HepG2 (cell line): ENCODE results near the gene CDH2. TPM values are rescaled to one million over a fixed set of nuclear protein-coding genes. Genes with fewer than 3 reads are reported as not detected.

Source experiments
- ATRX ChIP-seq: sonication (generic); formaldehyde crosslinking; IDR thresholded peaks from 2 replicates; pipeline ENCODE4 v1.4.0; 2020; ENCODE audit warnings: missing genetic modification reagents, borderline replicate concordance
- CAMTA2 ChIP-seq: sonication (generic); formaldehyde crosslinking; IDR thresholded peaks from 2 replicates; pipeline ENCODE4 v1.4.0; 2020; ENCODE audit warnings: mild to moderate bottlenecking, missing genetic modification reagents, borderline replicate concordance
- CHCHD3 ChIP-seq: sonication (generic); formaldehyde crosslinking; IDR thresholded peaks from 2 replicates; pipeline ENCODE4 v1.8.0; 2022; ENCODE audit warnings: mild to moderate bottlenecking, missing genetic modification reagents, moderate library complexity
- DNMT1 ChIP-seq: sonication (generic); formaldehyde crosslinking; IDR thresholded peaks from 2 replicates; pipeline ENCODE4 v1.5.1; 2020; ENCODE audit warnings: mild to moderate bottlenecking, missing genetic modification reagents
- DPF2 ChIP-seq: sonication (generic); formaldehyde crosslinking; IDR thresholded peaks from 2 replicates; pipeline ENCODE4 v1.4.0; 2020; ENCODE audit warnings: mild to moderate bottlenecking, low read depth, missing genetic modification reagents, borderline replicate concordance
- HOXA7 ChIP-seq: sonication (generic); formaldehyde crosslinking; IDR thresholded peaks from 2 replicates; pipeline ENCODE4 v1.8.1; 2022; ENCODE audit warnings: mild to moderate bottlenecking, missing genetic modification reagents, moderate library complexity
- IRX3 ChIP-seq: sonication (generic); formaldehyde crosslinking; IDR thresholded peaks from 2 replicates; pipeline ENCODE4 v1.8.1; 2023; ENCODE audit warnings: mild to moderate bottlenecking, low read depth, missing genetic modification reagents, borderline replicate concordance
- ISL2 ChIP-seq: sonication (generic); formaldehyde crosslinking; IDR thresholded peaks from 2 replicates; pipeline ENCODE4 v1.5.0; 2020; ENCODE audit warnings: missing genetic modification reagents
- MEIS2 ChIP-seq: sonication (generic); formaldehyde crosslinking; IDR thresholded peaks from 2 replicates; pipeline ENCODE4 v1.9.0; 2021; ENCODE audit warnings: mild to moderate bottlenecking, missing genetic modification reagents
- NBN ChIP-seq: fragments of 450-650 bp; conservative IDR thresholded peaks from 2 replicates; pipeline ENCODE4 v1.6.1; 2017
- SP140L ChIP-seq: sonication (generic); formaldehyde crosslinking; IDR thresholded peaks from 2 replicates; pipeline ENCODE4 v1.4.0; 2020; ENCODE audit warnings: missing genetic modification reagents, borderline replicate concordance
- SRY ChIP-seq: sonication (generic); formaldehyde crosslinking; IDR thresholded peaks from 2 replicates; pipeline ENCODE4 v1.8.0; 2022; ENCODE audit warnings: mild to moderate bottlenecking, missing genetic modification reagents
- TARDBP ChIP-seq: sonication (generic); formaldehyde crosslinking; IDR thresholded peaks from 2 replicates; pipeline ENCODE4 v1.8.0; 2022; ENCODE audit warnings: mild to moderate bottlenecking, missing genetic modification reagents
- ZFYVE20 ChIP-seq: sonication (generic); formaldehyde crosslinking; IDR thresholded peaks from 2 replicates; pipeline ENCODE4 v1.8.0; 2023; ENCODE audit warnings: low read depth, mild to moderate bottlenecking, moderate library complexity, missing genetic modification reagents, borderline replicate concordance
- ZNF530 ChIP-seq: sonication (generic); formaldehyde crosslinking; IDR thresholded peaks from 2 replicates; pipeline ENCODE4 v1.5.0; 2020; ENCODE audit warnings: low read depth, mild to moderate bottlenecking, missing genetic modification reagents
- ZNF550 ChIP-seq: sonication (generic); formaldehyde crosslinking; IDR thresholded peaks from 2 replicates; pipeline ENCODE4 v1.4.0; 2020; ENCODE audit warnings: mild to moderate bottlenecking, missing genetic modification reagents, borderline replicate concordance
- ZNF558 ChIP-seq: sonication (generic); formaldehyde crosslinking; IDR thresholded peaks from 2 replicates; pipeline ENCODE4 v1.9.0; 2022; ENCODE audit warnings: mild to moderate bottlenecking, missing genetic modification reagents, borderline replicate concordance
- ZNF709 ChIP-seq: sonication (generic); formaldehyde crosslinking; IDR thresholded peaks from 2 replicates; pipeline ENCODE4 v1.5.0; 2020; ENCODE audit warnings: mild to moderate bottlenecking, missing genetic modification reagents
- polyA plus RNA-seq, 8 experiments: library from polyadenylated mRNA; depleted of rRNA in 3 of 8; stranded (reverse) in 7 of 8; unstranded in 1 of 8; fragments of >200 nt; fragmentation: Illumina TruSeq in 4 of 8; extraction: Trizol in 4 of 8; gene quantifications; 2 replicates each; pipeline versions ENCODE4 v1.2.1 to v1.2.3, GENCODE V29; 2011 to 2016; ENCODE audit warnings: low read depth in 4 of 8, missing spikeins in 1 of 8, mixed read lengths in 1 of 8; ENCODE audit not compliant: insufficient read depth in 1 of 8
- total RNA-seq, 5 experiments: library from RNA; depleted of rRNA; stranded (reverse); fragments of >200 nt; fragmentation: Illumina TruSeq; extraction: Trizol; gene quantifications; 2 replicates each; pipeline ENCODE4 v1.2.3, GENCODE V29; 2016; ENCODE audit warnings: low read depth in 1 of 5
- TF ChIP-seq, protein P1 (sequence below): sonication (generic); formaldehyde crosslinking; IDR thresholded peaks from 2 replicates; pipeline ENCODE4 v1.5.1; 2020; ENCODE audit warnings: missing genetic modification reagents, mild to moderate bottlenecking, borderline replicate concordance
- TF ChIP-seq, protein P2 (sequence below): sonication (generic); formaldehyde crosslinking; IDR thresholded peaks from 2 replicates; pipeline ENCODE4 v1.4.0; 2020; ENCODE audit warnings: mild to moderate bottlenecking, missing genetic modification reagents
- TF ChIP-seq, protein P3 (sequence below): sonication (generic); formaldehyde crosslinking; IDR thresholded peaks from 2 replicates; pipeline ENCODE4 v1.4.0; 2020; ENCODE audit warnings: mild to moderate bottlenecking, missing genetic modification reagents
- TF ChIP-seq, protein P4 (sequence below): sonication (generic); formaldehyde crosslinking; conservative IDR thresholded peaks from 2 replicates; pipeline ENCODE4 v1.8.0; 2022; ENCODE audit warnings: low read depth, missing genetic modification reagents
- TF ChIP-seq, protein P5 (sequence below): IDR thresholded peaks from 2 replicates; pipeline ENCODE4 v1.6.1; 2016; ENCODE audit warnings: low read depth, borderline replicate concordance
- TF ChIP-seq, protein P6 (sequence below): sonication (generic); formaldehyde crosslinking; IDR thresholded peaks from 2 replicates; pipeline ENCODE4 v1.9.0; 2021; ENCODE audit warnings: missing genetic modification reagents, borderline replicate concordance

The CDH2 gene
- total and polyA plus RNA-seq, 2 of the 13 experiments (the other 11 are each of a cell fraction or from before 2014, with no cell fraction given), result 18.6 to 36.1 TPM

DNA sequence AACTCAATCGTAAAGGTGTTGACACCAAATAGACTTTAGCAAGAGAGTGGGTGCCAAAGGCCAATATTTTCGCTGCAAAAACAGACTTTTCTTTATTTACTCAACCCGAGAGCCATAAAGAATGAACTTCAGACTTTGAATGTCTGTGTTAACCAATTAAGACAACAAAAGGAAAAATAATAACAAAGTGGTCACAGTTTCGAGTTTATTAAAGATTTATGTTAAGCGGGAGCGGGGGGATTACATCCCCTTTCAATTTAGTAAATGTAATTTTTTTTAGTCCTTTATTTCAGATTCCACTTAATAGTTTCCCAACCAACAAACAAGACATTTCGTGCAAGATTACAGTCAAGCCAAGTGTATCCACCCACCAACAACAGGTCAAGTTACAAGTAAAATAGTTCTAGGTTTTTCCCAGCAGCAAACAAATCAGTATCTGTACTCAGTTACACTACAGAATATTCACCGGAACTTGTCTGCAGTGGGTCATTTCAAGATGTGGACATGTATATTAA lies 9.0 kb downstream of the CDH2 start (continued):
- TF ChIP-seq ATRX (CRISPR knock-in tag) (no peak), MEIS2 (CRISPR knock-in tag) (no peak), IRX3 (CRISPR knock-in tag) (no peak), ZNF530 (no peak), DPF2 (CRISPR knock-in tag) (peak; percentile 56; the same call in 1 of the 2 replicates), SRY (CRISPR knock-in tag) (no peak), ZNF709 (no peak), HOXA7 (CRISPR knock-in tag) (0 out of 2 replicates have a peak, but pooled peaks have one; percentile 32), ZFYVE20 (CRISPR knock-in tag) (no peak), CHCHD3 (CRISPR knock-in tag) (no peak), DNMT1 (CRISPR knock-in tag) (no peak), TARDBP (no peak), ISL2 (CRISPR knock-in tag) (0 out of 2 replicates have a peak, but pooled peaks have one; percentile 40), SP140L (CRISPR knock-in tag) (no peak), ZNF550 (CRISPR knock-in tag) (no peak), NBN (no peak), CAMTA2 (CRISPR knock-in tag) (no peak), ZNF558 (CRISPR knock-in tag) (no peak)
- TF ChIP-seq, protein P1, sequence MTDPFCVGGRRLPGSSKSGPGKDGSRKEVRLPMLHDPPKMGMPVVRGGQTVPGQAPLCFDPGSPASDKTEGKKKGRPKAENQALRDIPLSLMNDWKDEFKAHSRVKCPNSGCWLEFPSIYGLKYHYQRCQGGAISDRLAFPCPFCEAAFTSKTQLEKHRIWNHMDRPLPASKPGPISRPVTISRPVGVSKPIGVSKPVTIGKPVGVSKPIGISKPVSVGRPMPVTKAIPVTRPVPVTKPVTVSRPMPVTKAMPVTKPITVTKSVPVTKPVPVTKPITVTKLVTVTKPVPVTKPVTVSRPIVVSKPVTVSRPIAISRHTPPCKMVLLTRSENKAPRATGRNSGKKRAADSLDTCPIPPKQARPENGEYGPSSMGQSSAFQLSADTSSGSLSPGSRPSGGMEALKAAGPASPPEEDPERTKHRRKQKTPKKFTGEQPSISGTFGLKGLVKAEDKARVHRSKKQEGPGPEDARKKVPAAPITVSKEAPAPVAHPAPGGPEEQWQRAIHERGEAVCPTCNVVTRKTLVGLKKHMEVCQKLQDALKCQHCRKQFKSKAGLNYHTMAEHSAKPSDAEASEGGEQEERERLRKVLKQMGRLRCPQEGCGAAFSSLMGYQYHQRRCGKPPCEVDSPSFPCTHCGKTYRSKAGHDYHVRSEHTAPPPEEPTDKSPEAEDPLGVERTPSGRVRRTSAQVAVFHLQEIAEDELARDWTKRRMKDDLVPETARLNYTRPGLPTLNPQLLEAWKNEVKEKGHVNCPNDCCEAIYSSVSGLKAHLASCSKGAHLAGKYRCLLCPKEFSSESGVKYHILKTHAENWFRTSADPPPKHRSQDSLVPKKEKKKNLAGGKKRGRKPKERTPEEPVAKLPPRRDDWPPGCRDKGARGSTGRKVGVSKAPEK (CRISPR knock-in tag), result no peak
- TF ChIP-seq, protein P2, sequence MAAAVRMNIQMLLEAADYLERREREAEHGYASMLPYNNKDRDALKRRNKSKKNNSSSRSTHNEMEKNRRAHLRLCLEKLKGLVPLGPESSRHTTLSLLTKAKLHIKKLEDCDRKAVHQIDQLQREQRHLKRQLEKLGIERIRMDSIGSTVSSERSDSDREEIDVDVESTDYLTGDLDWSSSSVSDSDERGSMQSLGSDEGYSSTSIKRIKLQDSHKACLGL (CRISPR knock-in tag), result no peak
- TF ChIP-seq, protein P3, sequence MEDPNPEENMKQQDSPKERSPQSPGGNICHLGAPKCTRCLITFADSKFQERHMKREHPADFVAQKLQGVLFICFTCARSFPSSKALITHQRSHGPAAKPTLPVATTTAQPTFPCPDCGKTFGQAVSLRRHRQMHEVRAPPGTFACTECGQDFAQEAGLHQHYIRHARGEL (CRISPR knock-in tag), result no peak
- TF ChIP-seq, protein P4, sequence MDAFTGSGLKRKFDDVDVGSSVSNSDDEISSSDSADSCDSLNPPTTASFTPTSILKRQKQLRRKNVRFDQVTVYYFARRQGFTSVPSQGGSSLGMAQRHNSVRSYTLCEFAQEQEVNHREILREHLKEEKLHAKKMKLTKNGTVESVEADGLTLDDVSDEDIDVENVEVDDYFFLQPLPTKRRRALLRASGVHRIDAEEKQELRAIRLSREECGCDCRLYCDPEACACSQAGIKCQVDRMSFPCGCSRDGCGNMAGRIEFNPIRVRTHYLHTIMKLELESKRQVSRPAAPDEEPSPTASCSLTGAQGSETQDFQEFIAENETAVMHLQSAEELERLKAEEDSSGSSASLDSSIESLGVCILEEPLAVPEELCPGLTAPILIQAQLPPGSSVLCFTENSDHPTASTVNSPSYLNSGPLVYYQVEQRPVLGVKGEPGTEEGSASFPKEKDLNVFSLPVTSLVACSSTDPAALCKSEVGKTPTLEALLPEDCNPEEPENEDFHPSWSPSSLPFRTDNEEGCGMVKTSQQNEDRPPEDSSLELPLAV, result no peak
- TF ChIP-seq, protein P5, sequence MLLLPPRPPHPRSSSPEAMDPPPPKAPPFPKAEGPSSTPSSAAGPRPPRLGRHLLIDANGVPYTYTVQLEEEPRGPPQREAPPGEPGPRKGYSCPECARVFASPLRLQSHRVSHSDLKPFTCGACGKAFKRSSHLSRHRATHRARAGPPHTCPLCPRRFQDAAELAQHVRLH (CRISPR knock-in tag), result no peak
- TF ChIP-seq, protein P6, sequence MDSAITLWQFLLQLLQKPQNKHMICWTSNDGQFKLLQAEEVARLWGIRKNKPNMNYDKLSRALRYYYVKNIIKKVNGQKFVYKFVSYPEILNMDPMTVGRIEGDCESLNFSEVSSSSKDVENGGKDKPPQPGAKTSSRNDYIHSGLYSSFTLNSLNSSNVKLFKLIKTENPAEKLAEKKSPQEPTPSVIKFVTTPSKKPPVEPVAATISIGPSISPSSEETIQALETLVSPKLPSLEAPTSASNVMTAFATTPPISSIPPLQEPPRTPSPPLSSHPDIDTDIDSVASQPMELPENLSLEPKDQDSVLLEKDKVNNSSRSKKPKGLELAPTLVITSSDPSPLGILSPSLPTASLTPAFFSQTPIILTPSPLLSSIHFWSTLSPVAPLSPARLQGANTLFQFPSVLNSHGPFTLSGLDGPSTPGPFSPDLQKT (CRISPR knock-in tag), result no peak
